ENCODE measurements around the gene ZSCAN21. TPM values are rescaled to one million over a fixed set of nuclear protein-coding genes. Genes with fewer than 3 reads are reported as not detected.

ZSCAN21 gene
- total and polyA plus RNA-seq, 2 experiments from 2014 or later, result 3.4 to 8.2 TPM

DNA sequence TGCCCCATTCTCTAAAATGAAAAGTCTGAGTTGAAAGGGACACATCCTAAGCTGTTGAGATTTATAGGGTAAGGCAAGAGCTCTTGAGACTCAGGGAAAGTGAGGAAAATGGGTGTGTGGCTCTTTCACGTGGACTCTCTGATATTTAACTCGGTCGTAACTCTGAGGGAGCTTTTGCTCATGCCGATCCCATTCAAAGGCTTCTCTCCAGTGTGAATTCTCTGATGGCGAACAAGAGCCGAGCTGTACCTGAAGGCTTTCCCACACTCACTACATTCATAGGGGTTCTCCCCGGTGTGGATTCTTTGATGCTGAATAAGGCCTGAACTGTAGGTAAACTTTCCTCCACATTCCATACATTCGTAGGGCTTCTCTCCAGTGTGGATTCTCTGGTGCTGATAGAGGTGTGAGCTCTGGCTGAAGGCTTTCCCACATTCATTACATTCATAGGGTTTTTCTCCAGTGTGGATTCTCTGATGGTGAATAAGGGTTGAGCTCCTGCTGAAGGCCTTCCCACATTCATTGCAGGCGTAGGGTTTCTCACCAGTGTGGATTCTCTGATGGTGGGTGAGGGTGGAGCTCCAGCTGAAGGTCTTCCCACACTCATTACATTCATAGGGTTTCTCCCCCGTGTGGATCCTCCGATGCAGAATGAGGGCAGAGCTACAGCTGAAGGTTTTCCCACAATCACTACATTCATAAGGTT, 21.6 kb downstream of the ZSCAN21 start:
- WGBS, 2 experiments (ENCODE audit: low coverage in 1 of 2, low lambda C conversion rate in 2 of 2, missing lambda C conversion rate in 2 of 2), result 98 to 99% methylated on average over 11 of the region's 11 CpGs
- Histone ChIP-seq H2AFZ (no peak overlapping the region), H3K27me3 (replicated peaks; ENCODE audit: insufficient read depth) (no peaks in the 10 kb centered on the region), H3K4me3 (no peak overlapping the region), H3K9me3 (ENCODE audit: low read depth) (peaks cover 4% of the 10 kb centered on the region), H4K20me1 (ENCODE audit: insufficient read depth) (no peaks in the 10 kb centered on the region), H3K9ac (no peak overlapping the region), H3K36me3 (ENCODE audit: low read depth) (peaks cover 62% of the 10 kb centered on the region), H3K27ac (no peak overlapping the region), H3F3A (ENCODE audit: insufficient read depth) (peaks cover 9% of the 10 kb centered on the region; the same call in 1 of the 2 replicates), H3K4me2 (ENCODE audit: unreplicated experiment) (no peak overlapping the region), H3K79me2 (ENCODE audit: insufficient read depth) (peaks cover 23% of the 10 kb centered on the region), H3K9me2 (ENCODE audit: insufficient read depth) (no peaks in the 10 kb centered on the region), H3K4me1 (ENCODE audit: insufficient read depth) (0 out of 2 replicates have a peak, but pooled peaks cover under 1% of the 10 kb centered on the region)
- no peak for TF ChIP-seq EZH2 (IDR thresholded peaks at IDR 0.05; ENCODE audit: insufficient read depth, poor library complexity, severe bottlenecking)
- in situ Hi-C loops (cut with MboI), result no loop called here
- no peak for DNase-seq

DNA sequence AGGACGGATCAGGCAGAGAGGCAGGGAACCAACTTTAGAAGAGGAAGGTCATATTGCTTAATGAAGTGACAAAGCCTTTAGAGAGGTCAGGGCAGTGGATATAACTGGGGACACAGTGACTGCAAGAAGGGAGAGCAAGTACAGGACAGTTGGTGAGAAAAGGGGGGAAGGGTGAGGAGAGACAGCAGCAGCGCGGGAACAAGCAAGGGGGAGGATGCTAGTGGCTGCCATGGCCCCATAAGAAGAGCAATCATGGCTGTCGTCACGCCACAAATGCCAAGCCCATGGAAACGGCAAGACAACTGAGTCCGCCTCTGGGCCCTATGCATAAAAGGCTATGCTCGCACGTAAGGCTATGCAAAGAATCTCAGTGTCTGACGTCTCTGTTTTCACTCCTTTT, 22.9 kb downstream of the ZSCAN21 start:
- in situ Hi-C loops (cut with MboI), result no loop called here

DNA sequence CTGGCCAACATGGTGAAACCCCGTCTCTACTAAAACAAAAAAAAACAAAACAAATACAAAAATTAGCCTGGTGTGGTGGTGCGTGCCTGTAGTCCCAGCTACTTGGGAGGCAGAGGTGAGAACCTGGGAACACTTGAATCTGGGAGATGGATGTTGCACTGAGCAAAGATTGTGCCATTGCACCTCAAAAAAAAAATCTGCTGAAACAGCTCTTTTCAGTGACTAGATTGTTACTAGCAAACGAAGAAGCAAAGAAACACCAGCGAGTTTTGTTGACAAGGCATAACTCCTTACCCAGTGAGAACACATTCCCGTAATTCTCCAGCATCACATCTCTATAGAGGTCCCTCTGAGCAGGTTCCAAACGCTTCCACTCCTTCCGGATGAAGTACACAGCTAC, 25.3 kb downstream of the ZSCAN21 start:
- peaks cover 3% of the 10 kb centered on the region; the same call in 1 of the 2 replicates for H3K4me1 ChIP-seq (ENCODE audit: insufficient read depth)
- TF ChIP-seq EZH2phosphoT487 (IDR thresholded peaks at IDR 0.05; ENCODE audit: insufficient read depth, low read depth) (no peak), EZH2 (IDR thresholded peaks at IDR 0.05; ENCODE audit: insufficient read depth, poor library complexity, severe bottlenecking) (no peak)
- H3K27ac ChIP-seq, result no peak overlapping the region
- 93 to 94% methylated on average over 7 of the region's 7 CpGs for WGBS, 2 experiments (ENCODE audit: low coverage in 1 of 2, low lambda C conversion rate in 2 of 2, missing lambda C conversion rate in 2 of 2)
- no peak overlapping the region for H3K9ac ChIP-seq
- H3K4me3 ChIP-seq, result no peak overlapping the region
- H3K9me3 ChIP-seq (ENCODE audit: low read depth), result peaks cover 4% of the 10 kb centered on the region
- no peaks in the 10 kb centered on the region for H3K27me3 ChIP-seq (replicated peaks; ENCODE audit: insufficient read depth)
- H3K9me2 ChIP-seq (ENCODE audit: insufficient read depth), result no peaks in the 10 kb centered on the region
- H3K36me3 ChIP-seq (ENCODE audit: low read depth), result peaks cover 69% of the 10 kb centered on the region
- H3K79me2 ChIP-seq (ENCODE audit: insufficient read depth), result peaks cover 60% of the 10 kb centered on the region
- no peak overlapping the region for H2AFZ ChIP-seq
- in situ Hi-C loops (cut with MboI), result no loop called here
- no peak for DNase-seq
- no peak overlapping the region for H3K4me2 ChIP-seq (ENCODE audit: unreplicated experiment)
- no peaks in the 10 kb centered on the region for H3F3A ChIP-seq (ENCODE audit: insufficient read depth)
- no peaks in the 10 kb centered on the region for H4K20me1 ChIP-seq (ENCODE audit: insufficient read depth)

More for the DNA sequence above, 22.9 kb downstream of the ZSCAN21 start:
- Histone ChIP-seq H3K36me3 (ENCODE audit: low read depth) (peaks cover 71% of the 10 kb centered on the region), H3K4me2 (ENCODE audit: unreplicated experiment) (no peak overlapping the region), H3K9me2 (ENCODE audit: insufficient read depth) (no peaks in the 10 kb centered on the region), H3K9ac (no peak overlapping the region), H3K4me3 (no peak overlapping the region), H2AFZ (no peak overlapping the region), H3K4me1 (ENCODE audit: insufficient read depth) (no peaks in the 10 kb centered on the region), H3K27me3 (replicated peaks; ENCODE audit: insufficient read depth) (no peaks in the 10 kb centered on the region), H3K79me2 (ENCODE audit: insufficient read depth) (peaks cover 36% of the 10 kb centered on the region), H3F3A (ENCODE audit: insufficient read depth) (no peaks in the 10 kb centered on the region; the same call in 1 of the 2 replicates), H4K20me1 (ENCODE audit: insufficient read depth) (no peaks in the 10 kb centered on the region), H3K9me3 (ENCODE audit: low read depth) (peaks cover 4% of the 10 kb centered on the region), H3K27ac (no peak overlapping the region)
- WGBS, 2 experiments (ENCODE audit: low coverage in 1 of 2, low lambda C conversion rate in 2 of 2, missing lambda C conversion rate in 2 of 2), result 95 to 98% methylated on average over 10 of the region's 10 CpGs
- no peak for DNase-seq
- TF ChIP-seq EZH2 (IDR thresholded peaks at IDR 0.05; ENCODE audit: insufficient read depth, poor library complexity, severe bottlenecking) (no peak), EZH2phosphoT487 (IDR thresholded peaks at IDR 0.05; ENCODE audit: insufficient read depth, low read depth) (no peak)

DNA sequence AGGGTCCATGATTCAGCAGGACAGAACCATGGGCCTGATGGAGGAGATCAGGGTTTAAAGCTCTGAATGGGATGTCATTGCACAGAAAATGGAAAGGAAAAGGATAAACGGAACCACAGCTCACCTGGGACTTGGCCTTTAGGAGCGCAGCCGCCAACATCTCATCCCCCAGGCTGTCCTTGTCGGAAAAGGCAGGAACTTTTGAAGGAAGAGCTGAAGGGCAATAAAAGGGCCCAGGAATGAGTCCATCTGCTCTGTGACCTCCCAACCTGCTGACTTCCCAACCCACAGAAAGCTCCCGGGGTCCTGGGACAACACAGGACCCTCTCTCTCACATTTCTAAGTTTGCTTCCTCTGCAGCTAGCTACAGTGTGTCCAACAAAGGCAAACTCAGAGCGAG, 25.8 kb downstream of the ZSCAN21 start:
- Histone ChIP-seq H3K9ac (no peak overlapping the region), H3K27ac (no peak overlapping the region), H3K36me3 (ENCODE audit: low read depth) (peaks cover 63% of the 10 kb centered on the region), H3K9me3 (ENCODE audit: low read depth) (peaks cover 4% of the 10 kb centered on the region), H4K20me1 (ENCODE audit: insufficient read depth) (no peaks in the 10 kb centered on the region), H3K4me2 (ENCODE audit: unreplicated experiment) (no peak overlapping the region), H3K4me3 (no peak overlapping the region), H2AFZ (no peak overlapping the region), H3K27me3 (replicated peaks; ENCODE audit: insufficient read depth) (no peaks in the 10 kb centered on the region), H3F3A (ENCODE audit: insufficient read depth) (no peaks in the 10 kb centered on the region), H3K9me2 (ENCODE audit: insufficient read depth) (no peaks in the 10 kb centered on the region), H3K4me1 (ENCODE audit: insufficient read depth) (peaks cover 9% of the 10 kb centered on the region), H3K79me2 (ENCODE audit: insufficient read depth) (peaks cover 65% of the 10 kb centered on the region)
- DNase-seq, result no peak
- TF ChIP-seq EZH2phosphoT487 (IDR thresholded peaks at IDR 0.05; ENCODE audit: insufficient read depth, low read depth), result no peak
- no peak for TF ChIP-seq EZH2 (IDR thresholded peaks at IDR 0.05; ENCODE audit: insufficient read depth, poor library complexity, severe bottlenecking)
- in situ Hi-C loops (cut with MboI), result no loop called here
- WGBS, 2 experiments (ENCODE audit: low coverage in 1 of 2, low lambda C conversion rate in 2 of 2, missing lambda C conversion rate in 2 of 2), result 98 to 99% methylated on average over 6 of the region's 6 CpGs

Measured in GM23248 (cell line).